ENCODE measurements around the gene EPC1.
"Not testable (repeated sequence)": the region's sequence is repeated elsewhere in the genome, so short reads cannot be mapped to it uniquely, and the experiment has no call there.

The EPC1 gene, protein sequence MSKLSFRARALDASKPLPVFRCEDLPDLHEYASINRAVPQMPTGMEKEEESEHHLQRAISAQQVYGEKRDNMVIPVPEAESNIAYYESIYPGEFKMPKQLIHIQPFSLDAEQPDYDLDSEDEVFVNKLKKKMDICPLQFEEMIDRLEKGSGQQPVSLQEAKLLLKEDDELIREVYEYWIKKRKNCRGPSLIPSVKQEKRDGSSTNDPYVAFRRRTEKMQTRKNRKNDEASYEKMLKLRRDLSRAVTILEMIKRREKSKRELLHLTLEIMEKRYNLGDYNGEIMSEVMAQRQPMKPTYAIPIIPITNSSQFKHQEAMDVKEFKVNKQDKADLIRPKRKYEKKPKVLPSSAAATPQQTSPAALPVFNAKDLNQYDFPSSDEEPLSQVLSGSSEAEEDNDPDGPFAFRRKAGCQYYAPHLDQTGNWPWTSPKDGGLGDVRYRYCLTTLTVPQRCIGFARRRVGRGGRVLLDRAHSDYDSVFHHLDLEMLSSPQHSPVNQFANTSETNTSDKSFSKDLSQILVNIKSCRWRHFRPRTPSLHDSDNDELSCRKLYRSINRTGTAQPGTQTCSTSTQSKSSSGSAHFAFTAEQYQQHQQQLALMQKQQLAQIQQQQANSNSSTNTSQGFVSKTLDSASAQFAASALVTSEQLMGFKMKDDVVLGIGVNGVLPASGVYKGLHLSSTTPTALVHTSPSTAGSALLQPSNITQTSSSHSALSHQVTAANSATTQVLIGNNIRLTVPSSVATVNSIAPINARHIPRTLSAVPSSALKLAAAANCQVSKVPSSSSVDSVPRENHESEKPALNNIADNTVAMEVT

DNA sequence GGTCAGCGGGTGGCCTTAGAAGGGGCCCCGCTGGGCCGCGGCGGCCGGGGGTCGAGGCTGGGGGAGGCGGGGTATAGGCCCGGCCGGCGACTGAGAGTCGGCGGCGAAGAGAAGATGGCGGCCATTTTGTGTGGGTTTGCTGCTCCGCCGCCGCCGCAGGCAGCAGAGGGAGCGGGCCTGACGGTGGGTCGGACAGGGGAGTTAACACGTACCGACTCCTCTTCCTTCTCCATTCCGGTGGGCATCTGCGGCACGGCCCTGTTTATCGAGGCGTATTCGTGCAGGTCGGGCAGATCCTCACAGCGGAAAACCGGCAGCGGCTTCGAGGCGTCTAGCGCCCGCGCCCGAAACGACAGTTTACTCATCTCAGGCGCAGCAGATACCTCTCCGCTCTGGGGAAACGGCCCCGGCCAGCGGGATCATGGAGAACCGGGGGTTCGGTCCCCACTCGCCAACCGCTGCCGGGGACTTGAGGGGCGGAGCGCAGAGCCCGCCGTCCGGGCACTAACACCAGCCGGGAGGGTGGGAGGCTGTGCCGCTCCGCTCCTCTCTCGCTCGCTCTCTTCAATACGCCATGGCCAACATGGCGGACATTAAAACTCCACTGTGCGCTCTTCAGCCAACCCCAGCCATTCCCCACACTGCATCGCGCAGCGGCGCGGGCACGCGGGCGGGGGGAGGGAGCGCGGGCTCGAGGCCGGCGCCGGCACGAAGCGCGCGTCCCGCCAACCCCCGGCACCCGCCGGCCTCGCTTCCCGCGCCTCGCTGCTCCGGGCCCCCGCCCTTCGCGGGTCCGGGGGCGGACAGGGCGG is at the start of gene EPC1:
TSS of gene EPC1 (minus strand) at position 608 of the 812 bp plus-strand sequence. CDS start at position 365, 243 bp downstream.
- DNase-seq (ENCODE audit: low read depth, low spot score), result peak; percentile 97

DNA sequence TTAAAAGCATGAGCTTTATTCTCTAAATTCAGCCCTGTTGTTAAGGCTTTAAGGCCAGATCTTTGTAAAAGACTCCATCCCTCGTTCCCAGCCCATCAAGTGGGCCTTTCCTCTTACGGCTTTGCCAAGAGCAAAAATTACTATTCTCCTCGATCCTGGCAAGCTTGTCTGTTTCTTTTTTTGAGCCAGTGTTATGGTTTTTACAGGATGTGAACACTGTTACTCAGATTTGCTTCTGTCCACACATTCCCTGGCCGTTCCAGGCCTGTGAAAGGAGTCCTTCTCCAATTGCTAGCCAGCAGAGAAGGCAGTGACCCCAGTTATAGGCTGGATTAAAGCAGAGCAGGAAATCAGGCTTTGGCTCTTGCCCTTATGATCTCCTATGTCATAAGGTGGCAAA is 47.0 kb upstream of the EPC1 start:
- no peak for DNase-seq (ENCODE audit: low read depth, low spot score)

DNA sequence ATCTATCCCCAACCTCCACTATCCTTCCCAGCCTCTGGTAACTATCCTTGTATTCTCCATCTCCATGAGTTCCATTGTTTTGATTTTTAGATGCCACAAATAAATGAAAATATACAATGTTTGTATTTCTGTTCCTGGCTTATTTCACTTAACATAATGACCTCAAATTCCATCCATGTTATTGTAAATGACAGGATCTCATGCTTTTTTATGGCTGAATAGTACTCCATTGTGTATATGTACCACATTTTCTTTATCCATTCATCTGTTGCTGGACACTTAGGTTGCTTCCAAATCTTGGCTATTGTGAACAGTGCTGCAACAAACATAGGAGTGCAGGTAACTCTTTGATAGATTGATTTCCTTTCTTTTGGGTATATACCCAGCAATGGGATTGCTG is 45.3 kb upstream of the EPC1 start:
- not testable (repeated sequence) for DNase-seq (ENCODE audit: low read depth, low spot score)

DNA sequence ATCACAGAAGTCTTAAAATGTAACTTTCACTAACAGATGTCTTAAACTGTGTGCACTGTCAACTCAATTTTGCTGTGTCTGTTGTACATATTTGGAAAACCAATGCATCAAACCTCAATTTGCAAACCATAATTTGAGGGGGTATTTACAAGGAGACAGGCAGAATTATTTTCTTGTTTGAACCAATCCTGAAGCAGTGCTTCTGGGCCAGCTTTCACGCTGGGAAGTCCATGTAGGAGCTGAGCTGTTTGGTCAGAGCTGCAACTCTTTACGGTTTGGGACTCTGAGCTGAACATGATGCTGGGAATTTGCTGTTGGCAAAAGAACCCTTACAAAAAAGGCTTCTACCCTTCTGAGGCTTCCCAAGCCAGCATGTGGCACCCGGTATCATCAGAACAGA is 43.2 kb upstream of the EPC1 start:
- DNase-seq (ENCODE audit: low read depth, low spot score), result no peak

DNA sequence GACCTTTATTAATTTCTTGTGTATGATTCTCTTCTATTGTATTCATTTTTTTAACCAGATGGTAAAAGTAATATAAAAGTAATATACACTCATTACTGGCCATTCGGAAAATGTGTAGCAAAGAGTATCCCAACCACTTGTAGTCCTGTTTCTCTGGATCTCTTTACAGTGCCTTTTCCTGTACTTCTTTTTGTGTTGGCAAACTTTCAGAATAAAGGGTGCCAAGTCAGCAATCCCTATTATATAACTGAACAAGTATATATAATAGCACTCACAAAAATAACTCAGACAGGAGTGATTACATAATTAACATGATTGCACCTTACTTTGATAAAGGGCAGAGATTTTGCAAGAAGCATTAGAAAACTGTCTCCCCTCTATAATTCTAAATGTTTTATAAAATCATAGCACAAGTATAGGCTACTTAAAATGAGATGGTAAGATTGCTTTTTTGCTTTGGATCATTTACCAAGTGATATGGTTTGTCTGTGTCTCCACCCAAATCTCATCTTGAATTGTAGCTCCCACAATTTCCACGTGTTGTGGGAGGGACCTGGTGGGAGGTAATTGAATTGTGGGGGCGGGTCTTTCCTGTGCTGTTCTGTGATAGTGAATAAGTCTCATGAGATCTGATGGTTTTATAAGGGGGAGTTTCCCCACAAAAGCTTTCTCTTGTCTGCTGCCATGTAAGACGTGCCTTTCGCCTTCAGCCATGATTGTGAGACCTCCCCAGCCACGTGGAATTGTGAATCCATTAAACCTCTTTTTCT is 41.5 kb upstream of the EPC1 start:
- DNase-seq (ENCODE audit: low read depth, low spot score), result no peak

DNA sequence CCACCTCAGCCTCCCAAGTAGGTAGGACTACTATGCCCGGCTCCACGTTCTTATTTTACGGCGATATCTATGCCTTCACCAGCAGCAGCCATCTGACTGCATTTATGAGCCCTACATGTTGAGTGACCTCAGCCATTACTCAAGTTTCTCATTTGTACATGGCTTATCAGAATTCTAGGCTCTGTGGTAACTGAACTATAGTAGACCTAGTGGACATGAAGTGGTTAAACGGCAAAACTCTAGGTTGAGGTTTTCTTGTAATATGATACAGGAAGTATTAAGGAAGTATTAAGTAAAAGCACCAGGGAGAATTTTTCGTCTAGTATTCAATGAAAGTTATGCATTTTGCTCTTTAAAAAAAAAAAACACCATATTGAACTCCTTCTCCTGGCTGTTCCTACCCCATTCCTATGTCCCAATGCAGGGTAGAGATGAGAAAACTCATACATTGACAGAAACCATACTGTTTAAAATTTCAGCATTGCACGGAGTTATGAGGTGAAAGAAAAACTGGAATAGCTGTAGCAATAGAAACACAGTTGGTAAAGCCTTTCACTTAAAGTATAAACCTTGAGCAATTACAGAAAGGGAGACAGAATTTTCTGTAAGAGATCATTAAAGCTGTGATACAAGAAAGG is 39.8 kb upstream of the EPC1 start:
- DNase-seq (ENCODE audit: low read depth, low spot score), result no peak

DNA sequence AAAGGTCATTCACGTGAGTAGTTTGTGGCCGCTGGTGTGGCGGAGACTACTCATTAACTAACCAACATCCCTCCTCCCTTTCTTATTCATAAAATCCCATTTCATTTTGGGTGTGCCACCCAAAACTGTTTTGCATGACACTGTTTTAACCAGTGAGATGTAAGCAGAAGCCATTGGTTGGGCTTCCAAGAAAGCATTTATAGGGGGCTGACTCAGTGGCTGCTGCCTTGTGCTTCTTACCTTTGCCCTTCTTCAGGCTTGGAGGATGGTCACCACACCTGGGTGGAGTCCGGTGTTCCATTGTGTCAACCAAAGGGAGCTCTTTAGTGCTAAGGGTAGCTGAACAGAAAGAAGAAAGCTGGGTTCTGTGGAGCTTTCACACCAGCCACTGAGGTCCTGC is 37.2 kb upstream of the EPC1 start:
- DNase-seq (ENCODE audit: low read depth, low spot score), result no peak

DNA sequence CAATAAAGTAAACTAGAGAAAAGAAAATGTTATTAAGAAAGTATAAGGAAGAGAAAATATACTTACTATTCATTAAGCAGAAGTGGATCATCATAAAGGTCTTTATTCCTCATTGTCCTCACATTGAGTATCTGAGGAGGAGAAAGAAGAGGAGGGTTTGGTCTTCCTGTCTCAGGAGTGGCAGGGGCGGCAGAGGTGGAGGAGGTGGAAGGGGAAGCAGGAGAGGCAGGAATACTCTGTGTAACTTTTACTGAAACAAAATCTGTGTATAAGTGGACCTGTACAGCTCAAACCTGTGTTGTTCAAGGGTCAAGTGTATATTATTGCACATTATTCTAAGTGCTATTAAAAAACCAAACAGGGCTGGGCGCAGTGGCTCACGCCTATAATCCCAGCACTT is 34.2 kb upstream of the EPC1 start:
- DNase-seq (ENCODE audit: low read depth, low spot score), result no peak

DNA sequence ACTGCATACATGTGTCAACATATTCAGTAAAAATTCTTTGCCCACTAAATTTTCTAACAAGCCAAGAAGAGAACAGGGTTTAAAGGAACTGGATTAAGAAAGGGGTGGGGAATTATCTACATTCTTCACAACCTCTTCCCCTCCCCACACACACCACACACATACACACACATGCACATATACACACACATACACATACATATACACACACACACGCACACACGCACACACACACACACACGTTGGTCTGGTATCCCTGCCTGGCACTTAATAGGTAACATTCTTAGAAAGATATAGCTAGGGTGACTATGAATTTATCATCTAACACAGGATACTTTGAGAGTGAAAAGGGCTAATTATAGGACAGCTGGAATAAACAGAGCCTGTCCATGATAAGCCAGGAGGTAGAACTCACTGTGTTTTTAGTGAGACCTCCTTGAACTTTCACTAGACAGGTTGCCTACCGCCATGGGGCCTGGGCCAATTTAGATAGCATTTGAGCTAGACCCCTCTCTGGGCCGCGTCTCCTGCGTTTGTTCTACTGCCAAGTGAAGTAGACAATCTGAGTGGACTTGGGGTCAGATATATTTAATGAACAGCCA is 33.1 kb upstream of the EPC1 start:
- peak; percentile 7 for DNase-seq (ENCODE audit: low read depth, low spot score)

DNA sequence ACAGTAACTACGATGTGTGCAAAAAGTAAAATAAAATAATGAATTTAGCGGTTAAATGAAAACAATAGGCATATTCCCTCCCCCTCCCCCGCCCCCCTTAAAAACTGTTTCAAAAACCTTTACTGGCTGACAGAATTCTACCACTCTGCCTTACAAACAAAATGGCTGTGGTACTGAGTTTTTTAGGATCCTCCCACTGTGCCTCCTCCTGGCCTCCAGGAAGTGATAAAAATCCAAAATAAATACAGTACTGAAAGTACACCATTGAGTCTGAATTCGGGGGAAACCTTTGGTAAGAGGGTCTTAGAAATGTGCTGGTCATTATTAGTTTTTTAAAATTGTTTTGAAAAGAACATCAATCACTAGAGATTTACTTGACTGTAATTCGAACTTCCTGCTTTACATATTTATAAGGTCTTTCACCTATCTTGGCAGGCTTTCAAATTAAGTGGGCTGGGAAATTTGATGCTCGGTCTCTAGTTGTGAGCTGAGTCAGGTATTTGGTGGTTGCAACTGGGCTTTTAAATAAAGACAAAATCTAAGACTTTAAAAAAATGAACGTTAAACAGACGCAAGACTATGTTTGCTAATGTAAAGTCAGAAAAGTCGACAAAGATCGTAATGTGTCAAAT is 32.5 kb upstream of the EPC1 start:
- peak; percentile 73 for DNase-seq (ENCODE audit: low read depth, low spot score)

DNA sequence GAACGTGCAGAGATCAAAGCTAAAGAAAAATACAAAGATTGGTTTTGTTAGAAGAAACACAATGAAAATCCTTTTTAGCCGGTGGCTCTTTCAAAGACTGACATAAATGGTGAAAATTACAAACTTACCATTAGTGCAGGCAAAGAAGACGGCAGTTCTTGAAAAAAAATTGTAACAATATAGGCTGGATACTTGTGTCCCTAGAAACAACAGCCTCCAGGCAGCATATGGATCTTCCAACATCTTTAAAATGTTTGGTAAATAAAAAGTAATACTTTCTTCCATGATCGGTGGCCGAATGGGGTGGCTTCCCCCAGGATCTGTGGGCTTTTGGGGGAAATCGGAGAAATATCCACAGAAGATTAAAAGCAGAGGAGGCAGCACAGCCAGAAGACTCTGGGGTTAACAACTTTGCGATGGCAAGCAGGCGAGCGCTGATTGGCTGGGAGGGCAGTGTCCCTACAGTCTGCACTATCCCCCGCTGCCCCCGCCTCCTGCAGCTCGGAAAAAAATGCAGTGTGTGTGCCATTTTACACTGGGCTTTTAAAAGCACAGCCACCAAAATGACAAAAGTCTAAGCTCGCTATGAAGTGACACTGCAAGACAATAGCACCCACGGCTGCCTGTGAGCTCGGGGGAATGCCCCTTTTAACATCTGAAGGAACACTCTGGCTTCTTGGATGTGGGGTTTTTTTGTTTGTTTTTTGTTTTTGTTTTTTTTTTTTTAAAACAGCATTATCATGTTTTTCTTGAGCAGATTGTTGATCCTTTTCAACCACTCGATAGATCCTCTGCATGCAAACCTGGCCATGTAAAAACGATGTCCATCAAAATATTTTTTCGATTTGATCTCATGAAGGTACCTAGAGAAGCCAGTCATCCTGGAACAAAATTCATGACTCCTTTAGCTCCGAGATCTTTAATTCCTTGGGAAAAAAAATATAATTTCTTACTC is 31.7 kb upstream of the EPC1 start:
- peak; percentile 93 for DNase-seq (ENCODE audit: low read depth, low spot score)

DNA sequence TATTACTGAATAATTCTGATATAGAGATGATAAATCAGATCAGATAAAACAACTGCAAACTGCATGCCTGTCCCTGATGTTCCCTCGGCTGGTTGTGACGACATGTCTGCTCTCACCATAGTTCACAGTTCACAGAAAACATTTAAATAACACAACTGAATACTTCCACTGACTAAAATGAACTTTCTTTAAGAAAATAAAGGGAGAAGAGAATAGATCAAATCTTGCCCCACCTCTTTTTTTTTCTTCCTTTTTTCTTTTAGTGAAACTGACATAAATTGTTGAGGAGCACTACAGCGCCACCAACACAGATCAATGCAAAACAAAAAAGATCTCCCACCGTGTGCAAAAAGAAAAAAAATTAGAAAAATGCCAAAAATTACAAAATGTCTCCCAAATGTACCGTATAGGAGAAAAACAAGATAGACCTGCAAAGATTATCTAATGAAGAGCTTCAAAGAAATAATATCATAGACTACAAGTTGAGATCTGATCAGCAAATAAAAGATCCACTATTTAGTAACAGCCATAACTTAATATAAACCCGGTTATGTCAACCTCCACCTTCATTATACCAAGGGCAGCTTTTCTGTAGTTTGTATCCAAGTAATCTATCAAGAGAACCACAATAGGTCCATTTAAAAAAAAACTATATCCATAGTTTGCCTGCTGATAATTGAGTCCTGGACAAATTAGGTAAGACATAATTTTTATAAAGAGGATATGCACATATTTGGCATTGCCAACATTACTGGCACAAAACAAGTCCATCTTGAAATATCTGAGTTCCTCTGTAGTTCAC is 30.7 kb upstream of the EPC1 start:
- DNase-seq (ENCODE audit: low read depth, low spot score), result peak; percentile 58

DNA sequence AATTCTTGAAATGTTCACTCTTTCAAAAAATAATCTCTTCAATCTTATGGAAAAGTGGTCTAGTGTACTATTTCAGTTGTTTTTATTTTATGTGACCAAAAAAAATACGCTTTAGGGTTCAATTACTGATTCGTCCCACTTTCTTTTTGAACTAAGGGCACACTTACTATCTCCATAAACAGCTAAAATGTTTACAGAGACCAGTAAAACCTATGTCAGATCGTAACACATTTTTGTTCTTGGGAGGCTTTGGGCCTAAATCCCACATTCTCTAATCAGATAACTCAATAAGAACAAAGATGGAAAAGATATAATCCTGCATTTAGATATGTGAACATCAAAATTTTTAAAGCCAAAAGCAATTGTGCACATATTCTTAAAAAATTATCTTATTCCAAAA is 29.8 kb upstream of the EPC1 start:
- no peak for DNase-seq (ENCODE audit: low read depth, low spot score)

DNA sequence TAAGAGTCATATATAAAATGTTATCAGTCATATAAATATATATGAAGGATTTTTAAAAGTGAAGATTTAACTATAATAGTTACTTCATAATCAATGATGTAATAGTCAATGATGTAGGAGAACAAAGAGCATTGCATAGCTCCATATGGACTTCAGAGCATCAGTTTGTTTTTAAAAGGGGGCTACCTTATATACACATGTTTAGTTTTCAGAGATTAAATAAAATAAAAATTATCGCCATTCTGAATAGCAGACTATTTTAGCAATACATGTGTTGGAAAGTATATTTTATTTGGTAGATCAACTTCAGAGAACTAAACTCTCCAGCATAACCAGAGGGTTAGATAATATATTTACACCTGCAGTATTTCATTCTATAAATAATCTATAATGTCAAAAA is 29.1 kb upstream of the EPC1 start:
- DNase-seq (ENCODE audit: low read depth, low spot score), result no peak

DNA sequence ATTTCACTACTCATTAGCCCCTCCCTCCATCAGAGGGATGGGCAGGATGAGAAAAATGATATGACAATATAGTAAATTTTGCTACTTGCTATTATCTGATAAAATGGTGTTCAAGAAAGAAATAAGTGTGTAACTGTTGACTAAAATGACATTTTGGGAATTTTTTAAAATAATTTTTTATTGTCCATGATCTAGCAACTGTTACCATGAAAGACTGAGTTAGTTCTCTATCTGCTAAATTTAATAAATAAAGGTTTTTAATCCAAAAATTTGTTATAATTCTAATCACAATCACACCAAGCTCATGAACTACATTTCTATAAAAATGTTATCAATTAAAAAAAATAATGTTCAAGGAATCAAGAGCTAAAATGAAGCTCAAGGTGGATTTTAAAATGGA is 28.7 kb upstream of the EPC1 start:
- no peak for DNase-seq (ENCODE audit: low read depth, low spot score)

DNA sequence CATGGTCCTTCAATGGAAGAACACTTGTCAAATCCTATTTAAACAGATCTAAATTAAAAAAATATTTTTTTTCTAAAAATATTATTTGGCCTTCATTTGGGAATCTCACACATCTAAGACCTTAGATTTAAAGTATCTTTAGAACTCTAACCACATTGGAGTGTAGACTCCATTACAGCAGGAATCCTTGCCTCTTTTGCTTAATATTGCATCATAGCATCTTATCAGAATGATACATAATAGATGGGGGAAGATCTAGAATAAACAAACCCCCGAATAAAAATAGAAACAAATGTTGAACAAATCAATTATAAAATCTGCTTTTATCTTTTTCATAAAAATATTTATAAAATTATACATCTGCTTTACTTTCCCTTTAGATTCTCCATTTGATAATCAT is 27.6 kb upstream of the EPC1 start:
- no peak for DNase-seq (ENCODE audit: low read depth, low spot score)

DNA sequence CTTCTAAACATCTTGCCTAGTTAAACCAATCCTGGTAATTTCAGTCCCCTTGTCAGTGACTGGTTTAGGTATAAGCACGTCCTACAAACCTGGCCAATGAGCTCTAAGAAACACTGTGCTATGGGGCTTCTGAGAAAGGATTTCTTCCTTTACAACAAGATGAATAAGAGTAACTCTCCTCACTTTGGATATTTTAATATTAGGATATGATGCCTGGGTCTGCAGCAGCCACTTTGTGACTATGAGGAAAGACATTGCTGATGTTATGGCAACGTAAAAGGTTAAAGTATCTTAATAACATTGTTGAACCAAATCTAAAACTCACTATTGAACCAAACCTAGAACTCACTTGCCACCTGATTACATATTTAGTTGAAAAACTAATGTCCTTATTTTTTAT is 26.5 kb upstream of the EPC1 start:
- DNase-seq (ENCODE audit: low read depth, low spot score), result no peak

DNA sequence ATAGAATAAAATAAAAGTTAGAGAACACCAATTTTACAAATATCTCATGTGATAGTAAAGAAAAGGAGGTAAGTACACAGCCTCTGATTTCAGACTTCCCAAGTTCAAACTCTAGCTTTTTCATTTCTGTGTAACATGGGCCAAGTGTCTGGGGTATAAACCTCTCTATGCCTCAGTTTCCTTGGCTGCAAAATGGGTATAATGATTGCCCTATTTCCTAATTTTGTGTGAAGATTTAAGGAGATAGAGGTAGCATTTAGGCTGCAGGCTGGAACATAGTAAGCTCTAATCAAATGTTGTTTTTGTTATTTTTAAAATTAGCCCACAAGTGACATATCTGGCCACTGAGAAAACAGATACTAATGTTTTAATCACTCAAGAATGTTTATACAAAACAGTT is 26.1 kb upstream of the EPC1 start:
- no peak for DNase-seq (ENCODE audit: low read depth, low spot score)

All from astrocyte of the hippocampus (primary cell).